IMR-90 (cell line): ENCODE measurements around the gene KCTD10. TPM values are rescaled to one million over a fixed set of nuclear protein-coding genes. Genes with fewer than 3 reads are reported as not detected.

ENCODE experiments used
- ATAC-seq: fragments of 200-7000 bp; cut with Tn5 transposase; 2 replicates; pipeline ENCODE4 v1.9.1; 2020; ENCODE audit warnings: low read depth, mild to moderate bottlenecking, moderate library complexity
- BruUV-seq: library from RNA; stranded (reverse); fragments of 400-500 nt; replicated peaks from 2 replicates; lab custom pipeline; 2021; lab: Mats Ljungman, UMichigan
- CTCF ChIA-PET: fragments of 300-600 bp; formaldehyde crosslinking; extraction: SDS; loops from one replicate; lab custom pipeline; 2021; ENCODE audit warnings: antibody characterized with exemption; lab: Yijun Ruan, JAX
- POLR2A ChIA-PET: fragments of 300-600 bp; sonication (Branson Sonifier 250); formaldehyde crosslinking; loops from one replicate; lab custom pipeline; 2022; ENCODE audit warnings: antibody characterized with exemption; ENCODE audit not compliant: unreplicated experiment; lab: Charles Lee
- DNase-seq: peaks from one replicate; pipeline ENCODE4 v3.0.0; 2013
- H2AFZ ChIP-seq: replicated peaks from 2 replicates; pipeline ENCODE3; 2013; ENCODE audit warnings: low read length, mild to moderate bottlenecking; ENCODE audit not compliant: poor library complexity
- H2AK5ac ChIP-seq: 2 replicates; pipeline ENCODE4 v1.6.1; 2013; ENCODE audit warnings: low read depth, low read length, inconsistent platforms
- H2AK9ac ChIP-seq: replicated peaks from 2 replicates; pipeline ENCODE3; 2013; ENCODE audit warnings: mild to moderate bottlenecking, low read depth, low read length, moderate library complexity; ENCODE audit not compliant: poor library complexity
- H2BK120ac ChIP-seq: 2 replicates; pipeline ENCODE4 v1.6.1; 2013; ENCODE audit warnings: low read depth, low read length, inconsistent platforms
- H2BK15ac ChIP-seq: 3 replicates; pipeline ENCODE4 v1.6.1; 2013; ENCODE audit warnings: low read depth, low read length, inconsistent platforms
- H2BK20ac ChIP-seq: 2 replicates; pipeline ENCODE4 v1.6.1; 2013; ENCODE audit warnings: low read depth, mild to moderate bottlenecking, inconsistent platforms, low read length, moderate library complexity
- H2BK5ac ChIP-seq: 2 replicates; pipeline ENCODE4 v1.6.1; 2013; ENCODE audit warnings: mild to moderate bottlenecking, low read depth, low read length, inconsistent platforms; ENCODE audit not compliant: poor library complexity, severe bottlenecking
- H3K14ac ChIP-seq: replicated peaks from 2 replicates; pipeline ENCODE4 v1.6.1; 2013; ENCODE audit warnings: low read depth, low read length, inconsistent platforms
- H3K18ac ChIP-seq: 2 replicates; pipeline ENCODE4 v1.6.1; 2013; ENCODE audit warnings: low read depth, low read length, control low read depth
- H3K23ac ChIP-seq: 2 replicates; pipeline ENCODE4 v1.6.1; 2013; ENCODE audit warnings: low read depth, low read length, inconsistent platforms
- H3K27ac ChIP-seq: 2 replicates; pipeline ENCODE4 v1.5.1; 2013; ENCODE audit warnings: mild to moderate bottlenecking, control low read depth, low read length; ENCODE audit not compliant: insufficient read depth
- H3K27me3 ChIP-seq: 2 replicates; pipeline ENCODE4 v1.6.1; 2013; ENCODE audit warnings: low read length; ENCODE audit not compliant: control insufficient read depth, insufficient read depth
- H3K36me3 ChIP-seq: 2 replicates; pipeline ENCODE4 v1.6.1; 2013; ENCODE audit warnings: low read length, mixed read lengths; ENCODE audit not compliant: control insufficient read depth, insufficient read depth
- H3K4ac ChIP-seq: 2 replicates; pipeline ENCODE4 v1.6.1; 2013; ENCODE audit warnings: low read depth, low read length, inconsistent platforms
- H3K4me1 ChIP-seq: 2 replicates; pipeline ENCODE4 v1.6.1; 2013; ENCODE audit warnings: low read length, mixed read lengths; ENCODE audit not compliant: control insufficient read depth, insufficient read depth
- H3K4me2 ChIP-seq: 2 replicates; pipeline ENCODE4 v1.6.1; 2013; ENCODE audit warnings: low read depth, mild to moderate bottlenecking, control low read depth, low read length, moderate library complexity
- H3K4me3 ChIP-seq: 2 replicates; pipeline ENCODE4 v1.5.1; 2013; ENCODE audit warnings: low read depth, mild to moderate bottlenecking, control low read depth, low read length, moderate library complexity; ENCODE audit not compliant: insufficient read depth
- H3K56ac ChIP-seq: 2 replicates; pipeline ENCODE4 v1.6.1; 2013; ENCODE audit warnings: low read length, inconsistent platforms; ENCODE audit not compliant: insufficient read depth; ENCODE audit errors: extremely low read depth
- H3K79me1 ChIP-seq, 2 experiments: 2 replicates each; pipeline ENCODE4 v1.6.1; 2013; ENCODE audit warnings: low read length in 2 of 2, inconsistent platforms in 1 of 2, low read depth in 1 of 2
- H3K9ac ChIP-seq: 2 replicates; pipeline ENCODE4 v1.6.1; 2013; ENCODE audit warnings: low read depth, low read length, control low read depth
- H3K9me1 ChIP-seq: 2 replicates; pipeline ENCODE4 v1.6.1; 2013; ENCODE audit warnings: low read length, inconsistent platforms; ENCODE audit not compliant: insufficient read depth
- H3K9me3 ChIP-seq: 2 replicates; pipeline ENCODE4 v1.6.1; 2013; ENCODE audit warnings: low read length; ENCODE audit not compliant: control insufficient read depth, insufficient read depth
- H4K20me1 ChIP-seq: 2 replicates; pipeline ENCODE4 v1.6.1; 2013; ENCODE audit warnings: low read length, inconsistent platforms; ENCODE audit not compliant: insufficient read depth
- H4K5ac ChIP-seq: 2 replicates; pipeline ENCODE4 v1.6.1; 2013; ENCODE audit warnings: mild to moderate bottlenecking, low read depth, low read length, control low read depth
- H4K8ac ChIP-seq, 2 experiments: 2 replicates each; pipeline ENCODE4 v1.6.1; 2013; ENCODE audit warnings: low read depth in 2 of 2, low read length in 2 of 2, control low read depth in 1 of 2, inconsistent platforms in 1 of 2
- H4K91ac ChIP-seq: 2 replicates; pipeline ENCODE4 v1.6.1; 2013; ENCODE audit warnings: low read depth, low read length, inconsistent platforms; ENCODE audit not compliant: insufficient read depth
- MAZ ChIP-seq: IDR thresholded peaks from 2 replicates; pipeline ENCODE4 v1.6.1; 2012; ENCODE audit warnings: low read depth, mild to moderate bottlenecking, low read length, improper control_type of control experiment, moderate library complexity, borderline replicate concordance
- RAD21 ChIP-seq: IDR thresholded peaks from 2 replicates; pipeline ENCODE4 v1.6.1; 2012; ENCODE audit warnings: low read length, improper control_type of control experiment
- WGBS, 2 experiments: methylation state at CpG; one replicate each; pipeline versions ENCODE4 v1.1.5 to v1.1.7; 2013; ENCODE audit warnings: missing lambda C conversion rate in 2 of 2; ENCODE audit not compliant: insufficient read length in 1 of 2; ENCODE audit errors: extremely low coverage in 2 of 2; 5-methylcytosine and 5-hydroxymethylcytosine counted together
- dilution Hi-C: fragments of 300-500 bp; cut with HindIII; formaldehyde crosslinking; loops from one replicate; pipeline ENCODE4 v1.14.3; 2018; ENCODE audit warnings: low sequenced_read_pairs; ENCODE audit not compliant: unreplicated experiment
- in situ Hi-C: fragments of 300-500 bp; cut with MboI; formaldehyde crosslinking; loops from 3 replicates; pipeline ENCODE4 v1.14.3; 2019; ENCODE audit warnings: low sequenced_read_pairs, inconsistent platforms, mixed read lengths
- intact Hi-C: fragments of 100-400 bp; cut with micrococcal nuclease; formaldehyde crosslinking; loops from 2 replicates; pipeline ENCODE4 v1.10.0; 2022
- polyA plus RNA-seq, 3 experiments: library from polyadenylated mRNA; depleted of rRNA; stranded (reverse); fragments of >200 nt; gene quantifications; 2 replicates each; pipeline ENCODE4 v1.2.3, GENCODE V29; 2012; ENCODE audit warnings: low replicate concordance in 1 of 3
- total RNA-seq: library from RNA; depleted of rRNA; stranded (reverse); fragments of >200 nt; gene quantifications from 2 replicates; pipeline ENCODE4 v1.2.3, GENCODE V29; 2012

The KCTD10 gene
- total and polyA plus RNA-seq, 2 of the 4 experiments (the other 2 are of a cell fraction) = 72.1 to 88.4 TPM

GRCh38 chr12:109461049-109461845, 15.9 kb downstream of the KCTD10 start:
- Histone ChIP-seq H2BK15ac (peak overlapping the region; percentile 86; the same call in 2 of the 3 replicates), H4K5ac (peak overlapping the region; percentile 93), H3K36me3 (peaks cover 33% of the 10 kb centered on the region), H3K9me1 (peaks cover 42% of the 10 kb centered on the region), H3K9ac (peak overlapping the region; percentile 63), H3K56ac (peak overlapping the region; percentile 72), H2BK120ac (peak overlapping the region; percentile 93), H3K4me2 (no peak overlapping the region), H3K23ac (peak overlapping the region; percentile 92), H4K8ac (peak overlapping the region; percentile 81 to 96), H3K9me3 (no peaks in the 10 kb centered on the region), H2AK5ac (peak overlapping the region; percentile 98), H2BK5ac (peak overlapping the region; percentile 95), H3K79me1 (peaks cover 44 to 85% of the 10 kb centered on the region in 2 experiments), H3K14ac (peak overlapping the region; percentile 88), H2AK9ac (peak overlapping the region; percentile 73), H2AFZ (no peak overlapping the region), H3K4ac (peak overlapping the region; percentile 98), H2BK20ac (peak overlapping the region; percentile 88), H3K4me1 (peaks cover 53% of the 10 kb centered on the region), H3K27ac (peak overlapping the region; percentile 99), H3K4me3 (no peak overlapping the region), H3K18ac (peak overlapping the region; percentile 82), H4K20me1 (peaks cover 16% of the 10 kb centered on the region; the same call in 1 of the 2 replicates), H4K91ac (peak overlapping the region; percentile 98), H3K27me3 (no peaks in the 10 kb centered on the region)
- POLR2A ChIA-PET = no interaction called here
- no TSS peak for BruUV-seq
- ATAC-seq (no peak), DNase-seq (peak; percentile 62)
- CTCF ChIA-PET = interaction anchor here (2.0 kb wide), 1 partner anchor 29 kb away, joined by 4 read pairs; no protein-coding TSS in a partner anchor
- intact Hi-C loops = no loop called here
- TF ChIP-seq MAZ (peak; percentile 41; the same call in 1 of the 2 replicates), RAD21 (no peak)
- in situ Hi-C loops = no loop called here
- dilution Hi-C loops = no loop called here
- WGBS, 2 experiments = 77% methylated on average over 3 of the region's 8 CpGs; no CpG with 5 or more reads in 1 of the 2 experiments
